G401.6 (cell line): Measurements from ENCODE around the gene SYNM.
A peak's percentile ranks its signal among the peaks of the same experiment; 100 is the strongest.

ENCODE experiments used
- FAIRE-seq: peaks from 2 replicates; lab custom pipeline; 2012; peaks lifted over from hg19 to GRCh38; lab: Jason Lieb, UNC

SYNM gene

DNA sequence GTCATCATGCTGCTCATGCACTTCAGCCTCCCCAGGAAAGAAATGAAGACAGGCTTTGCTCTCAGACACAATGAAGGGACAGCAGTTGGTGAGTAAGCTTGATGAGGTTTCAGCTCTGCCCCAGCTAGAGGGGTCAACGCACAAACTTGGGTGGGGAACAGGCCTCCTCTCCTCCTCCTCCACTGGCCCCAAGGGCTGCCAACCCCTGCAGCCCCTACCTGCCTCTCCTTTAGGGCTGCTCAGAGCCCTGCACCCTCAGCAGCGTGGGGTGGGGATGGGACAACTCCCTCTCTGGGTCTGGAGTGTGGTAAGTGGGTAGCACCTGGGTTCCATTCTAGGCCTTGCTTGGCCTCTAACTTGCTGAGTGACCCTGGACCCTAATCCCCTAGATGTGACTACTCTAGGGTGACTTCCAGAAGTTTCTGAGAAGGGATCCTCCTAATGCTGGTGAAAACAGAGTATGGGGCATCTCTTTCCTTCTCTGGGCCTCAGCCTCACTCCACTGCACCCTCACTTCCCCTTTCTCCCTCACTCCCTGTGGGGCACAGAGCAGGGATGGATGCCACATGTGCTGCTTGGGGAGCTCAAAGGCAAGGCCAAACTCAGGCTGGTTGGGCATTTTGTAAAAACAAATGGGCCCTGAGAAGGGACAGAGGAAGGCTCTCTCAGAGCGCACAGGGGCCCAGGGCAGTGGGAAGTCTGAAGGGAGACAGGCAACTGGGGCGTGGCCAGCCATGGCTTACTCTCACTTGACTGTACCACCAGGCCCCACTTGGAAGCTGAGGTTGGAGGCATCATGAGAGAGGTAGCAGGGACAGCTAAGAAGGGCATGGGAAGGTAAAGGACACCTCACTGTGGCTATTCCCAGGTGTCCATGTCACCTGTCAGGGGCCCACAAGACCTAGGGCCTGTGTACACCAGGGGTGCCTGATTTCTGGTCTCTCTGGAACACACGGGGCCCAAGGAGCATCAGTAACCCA, 64.0 kb downstream of the SYNM start:
- no peak for FAIRE-seq

- no peak for FAIRE-seq
Observed at GRCh38 chr15:99169769-99170311, 65.0 kb downstream of the SYNM start.

GRCh38 chr15:99170476-99171065, 65.7 kb downstream of the SYNM start:
- FAIRE-seq: no peak

GRCh38 chr15:99172171-99172570, 67.3 kb downstream of the SYNM start:
- FAIRE-seq: no peak

GRCh38 chr15:99172989-99173388, 68.1 kb downstream of the SYNM start:
- no peak for FAIRE-seq

GRCh38 chr15:99174567-99175395, 69.9 kb downstream of the SYNM start:
- no peak for FAIRE-seq

GRCh38 chr15:99176757-99177156, 71.9 kb downstream of the SYNM start:
- FAIRE-seq: no peak

- peak; percentile 83 for FAIRE-seq
Observed at GRCh38 chr15:99177679-99178078, 72.8 kb downstream of the SYNM start.

GRCh38 chr15:99180086-99180963, 75.4 kb downstream of the SYNM start:
- FAIRE-seq: no peak

- FAIRE-seq: no peak
Observed at GRCh38 chr15:99180964-99181306, 76.1 kb downstream of the SYNM start.

GRCh38 chr15:99181545-99181971, 76.7 kb downstream of the SYNM start:
- FAIRE-seq: no peak

DNA sequence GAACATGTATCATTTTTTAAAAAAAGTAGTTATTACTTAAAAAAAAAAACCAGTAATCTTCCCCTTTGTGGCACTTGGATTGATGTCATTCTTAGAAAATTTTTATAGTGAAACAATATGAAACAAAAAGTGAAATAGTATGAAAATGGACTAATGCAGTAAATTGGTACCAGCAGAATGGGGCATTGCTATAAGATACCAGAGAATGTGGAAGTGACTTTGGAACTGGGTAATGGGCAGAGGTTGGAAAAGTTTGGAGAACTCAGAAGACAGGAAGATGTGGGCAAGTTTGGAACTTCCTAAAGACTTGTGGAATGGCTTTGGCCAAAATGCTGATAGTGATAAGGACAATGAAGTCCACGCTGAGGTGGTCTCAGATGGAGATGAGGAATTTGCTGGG, 77.9 kb downstream of the SYNM start:
- FAIRE-seq: no peak
